Astrocyte (in vitro differentiated cells and primary cell): ENCODE data around the gene PRR30. TPM values are rescaled to one million over a fixed set of nuclear protein-coding genes. Genes with fewer than 3 reads are reported as not detected.
A peak's percentile ranks its signal among the peaks of the same experiment; 100 is the strongest.
"Not testable (repeated sequence)": the region's sequence is repeated elsewhere in the genome, so short reads cannot be mapped to it uniquely, and the experiment has no call there.

Source experiments
- DNase-seq: peaks from one replicate; pipeline ENCODE4 v3.0.0-alpha.2; 2010; ENCODE audit warnings: low read depth
- FAIRE-seq: peaks from 2 replicates; lab custom pipeline; 2011; peaks lifted over from hg19 to GRCh38; lab: Jason Lieb, UNC
- H2AFZ ChIP-seq: 2 replicates; pipeline ENCODE4 v1.6.0; 2012; ENCODE audit warnings: low read depth, low read length, inconsistent platforms
- H3K27ac ChIP-seq: 2 replicates; pipeline ENCODE4 v1.5.1; 2011; ENCODE audit warnings: low read depth, low read length, inconsistent platforms
- H3K27me3 ChIP-seq: 2 replicates; pipeline ENCODE4 v1.6.0; 2011; ENCODE audit warnings: low read length, inconsistent platforms; ENCODE audit not compliant: insufficient read depth
- H3K36me3 ChIP-seq: 2 replicates; pipeline ENCODE4 v1.5.1; 2011; ENCODE audit warnings: low read length, inconsistent platforms; ENCODE audit not compliant: insufficient read depth
- H3K4me1 ChIP-seq: 2 replicates; pipeline ENCODE4 v1.5.1; 2011; ENCODE audit warnings: low read length, inconsistent platforms; ENCODE audit not compliant: insufficient read depth
- H3K4me2 ChIP-seq: 2 replicates; pipeline ENCODE4 v1.6.0; 2012; ENCODE audit warnings: low read length, inconsistent platforms
- H3K4me3 ChIP-seq: 2 replicates; pipeline ENCODE4 v1.5.1; 2011; ENCODE audit warnings: low read depth, mild to moderate bottlenecking, low read length, inconsistent platforms; ENCODE audit not compliant: insufficient read depth
- H3K79me2 ChIP-seq: 2 replicates; pipeline ENCODE4 v1.6.0; 2012; ENCODE audit warnings: mild to moderate bottlenecking, low read length, inconsistent platforms; ENCODE audit not compliant: insufficient read depth
- H3K9ac ChIP-seq: 2 replicates; pipeline ENCODE4 v1.6.0; 2012; ENCODE audit warnings: mild to moderate bottlenecking, low read length, inconsistent platforms
- H3K9me3 ChIP-seq: 2 replicates; pipeline ENCODE4 v1.5.1; 2012; ENCODE audit warnings: low read depth, mild to moderate bottlenecking, low read length, inconsistent platforms; ENCODE audit not compliant: insufficient read depth
- H4K20me1 ChIP-seq: 2 replicates; pipeline ENCODE4 v1.6.0; 2012; ENCODE audit warnings: low read length, inconsistent platforms; ENCODE audit not compliant: insufficient read depth
- H3K27ac Mint-ChIP-seq: one replicate; pipeline ENCODE4 v1.8.0; 2021; ENCODE audit warnings: mild to moderate bottlenecking, mixed read lengths; ENCODE audit not compliant: unreplicated experiment
- H3K27me3 Mint-ChIP-seq: one replicate; pipeline ENCODE4 v1.8.0; 2021; ENCODE audit warnings: low read depth, mixed read lengths; ENCODE audit not compliant: unreplicated experiment
- H3K36me3 Mint-ChIP-seq: one replicate; pipeline ENCODE4 v1.8.0; 2021; ENCODE audit warnings: low read depth, mixed read lengths; ENCODE audit not compliant: unreplicated experiment
- H3K4me1 Mint-ChIP-seq: one replicate; pipeline ENCODE4 v1.8.0; 2021; ENCODE audit warnings: low read depth, mixed read lengths; ENCODE audit not compliant: unreplicated experiment
- H3K4me3 Mint-ChIP-seq: one replicate; pipeline ENCODE4 v1.8.0; 2021; ENCODE audit warnings: mild to moderate bottlenecking, moderate library complexity, mixed read lengths; ENCODE audit not compliant: unreplicated experiment
- H3K9me3 Mint-ChIP-seq: one replicate; pipeline ENCODE4 v1.8.0; 2021; ENCODE audit warnings: mild to moderate bottlenecking, mixed read lengths; ENCODE audit not compliant: unreplicated experiment
- EZH2 ChIP-seq: IDR thresholded peaks from 2 replicates; pipeline ENCODE4 v1.6.1; 2012; ENCODE audit warnings: mild to moderate bottlenecking, low read length, inconsistent platforms; ENCODE audit not compliant: insufficient read depth
- total RNA-seq: library from RNA; stranded (reverse); gene quantifications from 2 replicates; pipeline ENCODE4 v1.2.1, GENCODE V29; 2021
- TF ChIP-seq, protein P1 (sequence below): IDR thresholded peaks from 2 replicates; pipeline ENCODE4 v1.5.1; 2011; ENCODE audit warnings: low read depth, mild to moderate bottlenecking, inconsistent platforms, low read length, moderate library complexity; ENCODE audit not compliant: insufficient read depth

PRR30 gene
- total RNA-seq, 1 donor from 2014 or later: not detected

DNA sequence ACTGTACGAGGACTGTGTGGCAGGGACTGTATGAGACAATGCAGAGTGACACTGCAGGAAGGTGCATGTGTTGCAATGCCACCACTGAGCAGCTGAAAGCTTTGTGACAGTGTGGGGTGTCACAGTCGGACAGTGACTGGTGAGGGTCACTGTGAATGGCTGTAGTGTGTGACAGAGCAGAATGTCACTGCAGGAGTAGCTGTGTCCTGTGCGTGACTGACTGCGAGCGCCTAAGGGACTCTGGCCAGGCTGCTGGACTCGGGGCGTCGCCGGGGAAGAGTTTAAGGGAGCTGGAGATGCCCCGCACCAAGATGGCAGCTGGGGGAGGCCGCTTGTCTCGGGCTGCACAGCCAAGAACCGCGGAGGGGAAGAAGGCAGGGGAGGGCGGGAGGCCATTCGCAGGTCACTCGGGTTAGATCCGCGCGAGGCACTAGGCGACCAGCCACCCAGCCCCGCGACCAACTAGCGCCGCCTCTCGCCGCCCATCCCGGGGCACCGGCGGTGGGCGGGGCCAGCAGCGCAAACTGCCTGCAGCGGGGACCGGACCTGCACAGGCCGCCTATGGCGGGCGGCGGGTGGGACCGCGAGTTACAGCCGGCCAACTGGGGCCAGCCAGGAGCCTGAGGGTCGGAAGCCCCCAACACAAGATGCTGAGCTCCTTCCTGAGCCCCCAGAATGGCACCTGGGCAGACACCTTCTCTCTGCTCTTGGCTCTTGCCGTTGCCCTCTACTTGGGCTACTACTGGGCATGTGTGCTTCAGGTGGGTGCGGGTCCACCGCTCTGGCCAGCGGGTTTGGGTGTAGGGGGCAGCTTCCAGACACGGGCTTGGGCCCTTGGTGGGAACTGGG lies 15.7 kb downstream of the PRR30 start, which contains the start of gene ABHD1:
ABHD1 (plus strand) TSS at position 514 of the 849 bp plus-strand sequence; CDS start at position 648, 134 bp downstream.
- Histone ChIP-seq H3K79me2 (no peaks in the 10 kb centered on the region), H3K27me3 (peaks cover 32% of the 10 kb centered on the region), H4K20me1 (no peaks in the 10 kb centered on the region), H3K9me3 (peaks cover 2% of the 10 kb centered on the region), H3K27ac (no peak within 1 kb of the TSS), H2AFZ (peak within 1 kb of the TSS; percentile 86), H3K4me2 (peak within 1 kb of the TSS; percentile 84), H3K4me3 (peak within 1 kb of the TSS; percentile 62), H3K36me3 (no peaks in the 10 kb centered on the region), H3K4me1 (peaks cover 8% of the 10 kb centered on the region), H3K9ac (peak within 1 kb of the TSS; percentile 48)
- peaks cover 54% of the 10 kb centered on the region for H3K27me3 Mint-ChIP-seq
- H3K27ac Mint-ChIP-seq: no peak within 1 kb of the TSS
- TF ChIP-seq, protein P1, sequence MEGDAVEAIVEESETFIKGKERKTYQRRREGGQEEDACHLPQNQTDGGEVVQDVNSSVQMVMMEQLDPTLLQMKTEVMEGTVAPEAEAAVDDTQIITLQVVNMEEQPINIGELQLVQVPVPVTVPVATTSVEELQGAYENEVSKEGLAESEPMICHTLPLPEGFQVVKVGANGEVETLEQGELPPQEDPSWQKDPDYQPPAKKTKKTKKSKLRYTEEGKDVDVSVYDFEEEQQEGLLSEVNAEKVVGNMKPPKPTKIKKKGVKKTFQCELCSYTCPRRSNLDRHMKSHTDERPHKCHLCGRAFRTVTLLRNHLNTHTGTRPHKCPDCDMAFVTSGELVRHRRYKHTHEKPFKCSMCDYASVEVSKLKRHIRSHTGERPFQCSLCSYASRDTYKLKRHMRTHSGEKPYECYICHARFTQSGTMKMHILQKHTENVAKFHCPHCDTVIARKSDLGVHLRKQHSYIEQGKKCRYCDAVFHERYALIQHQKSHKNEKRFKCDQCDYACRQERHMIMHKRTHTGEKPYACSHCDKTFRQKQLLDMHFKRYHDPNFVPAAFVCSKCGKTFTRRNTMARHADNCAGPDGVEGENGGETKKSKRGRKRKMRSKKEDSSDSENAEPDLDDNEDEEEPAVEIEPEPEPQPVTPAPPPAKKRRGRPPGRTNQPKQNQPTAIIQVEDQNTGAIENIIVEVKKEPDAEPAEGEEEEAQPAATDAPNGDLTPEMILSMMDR: no peak
- no peak for TF ChIP-seq EZH2
- H3K4me1 Mint-ChIP-seq: no peaks in the 10 kb centered on the region
- peaks cover 6% of the 10 kb centered on the region for H3K36me3 Mint-ChIP-seq
- FAIRE-seq (no peak), DNase-seq (no peak)
- H3K4me3 Mint-ChIP-seq: peak within 1 kb of the TSS; percentile 84
- peaks cover 6% of the 10 kb centered on the region for H3K9me3 Mint-ChIP-seq

DNA sequence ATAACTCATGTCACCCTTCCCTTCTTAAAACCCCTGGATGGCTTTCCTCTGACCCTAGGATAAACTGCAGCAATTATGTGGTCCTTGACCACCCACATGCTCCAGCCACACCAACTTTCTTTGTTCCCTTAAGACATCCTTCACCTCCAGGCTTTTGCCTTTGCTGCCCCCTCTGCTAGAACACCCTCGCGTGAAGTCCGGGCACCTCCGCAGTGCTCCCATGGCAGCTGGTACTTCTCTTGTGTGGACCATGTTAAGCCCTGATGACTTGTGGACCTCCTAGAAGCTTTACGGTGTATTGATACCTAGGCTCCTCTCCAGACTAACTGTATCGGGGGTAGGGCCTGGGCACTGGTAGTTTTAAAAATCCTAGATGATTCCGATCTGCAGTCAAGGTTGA lies 16.4 kb downstream of the PRR30 start:
- Mint-ChIP-seq H3K36me3 (peaks cover 6% of the 10 kb centered on the region), H3K27ac (no peak overlapping the region), H3K4me1 (no peaks in the 10 kb centered on the region), H3K9me3 (peaks cover 6% of the 10 kb centered on the region), H3K27me3 (peaks cover 60% of the 10 kb centered on the region), H3K4me3 (peak overlapping the region; percentile 84)
- DNase-seq: no peak
- Histone ChIP-seq H3K9ac (no peak overlapping the region), H3K79me2 (no peaks in the 10 kb centered on the region), H3K4me2 (no peak overlapping the region), H2AFZ (no peak overlapping the region), H3K4me3 (no peak overlapping the region), H3K4me1 (peaks cover 10% of the 10 kb centered on the region), H4K20me1 (no peaks in the 10 kb centered on the region), H3K9me3 (peaks cover 2% of the 10 kb centered on the region), H3K27me3 (peaks cover 39% of the 10 kb centered on the region), H3K36me3 (no peaks in the 10 kb centered on the region), H3K27ac (no peak overlapping the region)
- no peak for FAIRE-seq
- TF ChIP-seq, protein P1: no peak
- TF ChIP-seq EZH2: no peak

DNA sequence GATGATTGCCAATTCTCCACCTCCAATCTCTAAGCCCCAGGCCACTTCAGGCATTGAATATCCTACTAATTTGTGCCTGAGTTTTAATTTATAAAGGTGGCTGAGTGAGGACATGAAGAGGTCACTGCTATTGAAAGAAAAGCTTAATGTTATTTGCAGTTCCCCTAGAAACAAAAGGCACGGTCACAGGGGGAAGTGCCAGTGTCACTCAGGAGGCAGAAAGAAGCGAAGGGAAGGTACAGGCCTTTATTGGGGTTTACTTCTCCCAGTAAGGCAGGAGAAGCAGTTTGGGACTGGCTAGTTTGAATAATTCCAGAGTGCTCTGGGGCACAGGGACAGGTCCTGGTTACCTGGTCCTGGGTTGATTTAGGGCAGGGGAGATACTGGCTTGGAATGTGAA lies 17.3 kb downstream of the PRR30 start:
- peaks cover 10% of the 10 kb centered on the region for H3K4me1 ChIP-seq
- H3K4me3 ChIP-seq: no peak overlapping the region
- H3K9ac ChIP-seq: no peak overlapping the region
- H3K79me2 ChIP-seq: no peaks in the 10 kb centered on the region
- H3K36me3 Mint-ChIP-seq: peaks cover 6% of the 10 kb centered on the region
- peaks cover 6% of the 10 kb centered on the region for H3K9me3 Mint-ChIP-seq
- DNase-seq: no peak
- H3K9me3 ChIP-seq: peaks cover 2% of the 10 kb centered on the region
- H3K27me3 Mint-ChIP-seq: peaks cover 65% of the 10 kb centered on the region
- no peaks in the 10 kb centered on the region for H3K36me3 ChIP-seq
- H3K27me3 ChIP-seq: peaks cover 46% of the 10 kb centered on the region
- H3K4me3 Mint-ChIP-seq: no peak overlapping the region
- TF ChIP-seq, protein P1: no peak
- no peak overlapping the region for H2AFZ ChIP-seq
- no peaks in the 10 kb centered on the region for H4K20me1 ChIP-seq
- no peak overlapping the region for H3K27ac Mint-ChIP-seq
- no peak for FAIRE-seq
- H3K4me2 ChIP-seq: no peak overlapping the region
- H3K4me1 Mint-ChIP-seq: no peaks in the 10 kb centered on the region
- H3K27ac ChIP-seq: no peak overlapping the region

DNA sequence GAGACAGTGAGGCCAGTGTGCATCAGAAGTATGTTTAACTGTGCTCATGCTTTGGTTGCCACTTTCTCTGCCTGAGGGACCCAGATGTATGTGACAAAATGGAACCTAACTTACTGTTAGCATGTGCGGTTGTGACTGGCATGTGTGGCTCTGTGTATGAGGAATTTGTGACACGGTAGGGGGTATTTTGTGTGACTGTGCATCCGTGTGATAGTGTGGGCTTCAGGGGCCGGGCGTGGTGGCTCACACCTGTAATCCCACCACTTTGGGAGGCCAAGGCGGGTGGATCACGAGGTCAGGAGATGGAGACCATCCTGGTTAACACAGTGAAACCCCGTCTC lies 19.9 kb downstream of the PRR30 start:
- Mint-ChIP-seq H3K27me3 (peaks cover 67% of the 10 kb centered on the region), H3K4me3 (peak overlapping the region; percentile 81)
- H3K27ac Mint-ChIP-seq, H3K36me3 ChIP-seq, H3K9me3 Mint-ChIP-seq, H3K9me3 ChIP-seq, H3K4me1 Mint-ChIP-seq, H3K9ac ChIP-seq, H3K27ac ChIP-seq, H3K4me1 ChIP-seq, FAIRE-seq, H3K79me2 ChIP-seq, H4K20me1 ChIP-seq, H3K36me3 Mint-ChIP-seq, DNase-seq: not testable (repeated sequence)
- peak overlapping the region; percentile 85 for H2AFZ ChIP-seq
- peaks cover 47% of the 10 kb centered on the region for H3K27me3 ChIP-seq
- H3K4me2 ChIP-seq: peak overlapping the region; percentile 92
- H3K4me3 ChIP-seq: peak overlapping the region; percentile 61
